ES-I3 (cell line): ENCODE measurements around the gene ROBO1.

Source experiments
- H3K36me3 ChIP-seq: 2 replicates; pipeline ENCODE4 v1.6.1; 2013; ENCODE audit warnings: mild to moderate bottlenecking, low read length, control low read depth, moderate library complexity; ENCODE audit not compliant: insufficient read depth
- H3K4me1 ChIP-seq: 2 replicates; pipeline ENCODE4 v1.6.1; 2013; ENCODE audit warnings: mild to moderate bottlenecking, control low read depth, low read length; ENCODE audit not compliant: insufficient read depth
- H3K9ac ChIP-seq: 2 replicates; pipeline ENCODE4 v1.6.1; 2013; ENCODE audit warnings: low read depth, mild to moderate bottlenecking, low read length, moderate library complexity
- H3K9me3 ChIP-seq: 2 replicates; pipeline ENCODE4 v1.6.1; 2013; ENCODE audit warnings: mild to moderate bottlenecking, low read length, moderate library complexity; ENCODE audit not compliant: control insufficient read depth, insufficient read depth

Gene ROBO1

GRCh38 chr3:79497447-79498111 is 270.2 kb downstream of the ROBO1 start:
- no peaks in the 10 kb centered on the region for H3K4me1 ChIP-seq
- H3K9me3 ChIP-seq, result no peaks in the 10 kb centered on the region
- H3K9ac ChIP-seq, result no peak overlapping the region
- no peaks in the 10 kb centered on the region for H3K36me3 ChIP-seq

GRCh38 chr3:79491029-79491641 is 276.7 kb downstream of the ROBO1 start:
- Histone ChIP-seq H3K4me1 (no peaks in the 10 kb centered on the region; the same call in 1 of the 2 replicates), H3K9ac (no peak overlapping the region), H3K36me3 (no peaks in the 10 kb centered on the region), H3K9me3 (no peaks in the 10 kb centered on the region)

GRCh38 chr3:79490165-79491028 is 277.4 kb downstream of the ROBO1 start:
- no peaks in the 10 kb centered on the region for H3K36me3 ChIP-seq
- H3K9ac ChIP-seq, result no peak overlapping the region
- H3K4me1 ChIP-seq, result no peaks in the 10 kb centered on the region; the same call in 1 of the 2 replicates
- no peaks in the 10 kb centered on the region for H3K9me3 ChIP-seq

GRCh38 chr3:79488407-79488806 is 279.4 kb downstream of the ROBO1 start:
- H3K9ac ChIP-seq, result no peak overlapping the region
- no peaks in the 10 kb centered on the region for H3K36me3 ChIP-seq

GRCh38 chr3:79480746-79481145 is 287.1 kb downstream of the ROBO1 start:
- no peaks in the 10 kb centered on the region for H3K36me3 ChIP-seq
- H3K4me1 ChIP-seq, result no peaks in the 10 kb centered on the region; the same call in 1 of the 2 replicates
- no peaks in the 10 kb centered on the region for H3K9me3 ChIP-seq
- H3K9ac ChIP-seq, result no peak overlapping the region

More at GRCh38 chr3:79488407-79488806, 279.4 kb downstream of the ROBO1 start:
- no peaks in the 10 kb centered on the region for H3K9me3 ChIP-seq
- H3K4me1 ChIP-seq, result no peaks in the 10 kb centered on the region; the same call in none of the 2 replicates

- H3K9me3 ChIP-seq, result no peaks in the 10 kb centered on the region
- no peaks in the 10 kb centered on the region for H3K4me1 ChIP-seq
- no peaks in the 10 kb centered on the region for H3K36me3 ChIP-seq
- H3K9ac ChIP-seq, result no peak overlapping the region
Measured at GRCh38 chr3:79478620-79479019, 289.2 kb downstream of the ROBO1 start.

- H3K9ac ChIP-seq, result no peak overlapping the region
- H3K4me1 ChIP-seq, result no peaks in the 10 kb centered on the region
- H3K36me3 ChIP-seq, result no peaks in the 10 kb centered on the region
Measured at GRCh38 chr3:79477242-79477641, 290.6 kb downstream of the ROBO1 start.

GRCh38 chr3:79473993-79474392 is 293.8 kb downstream of the ROBO1 start:
- H3K9ac ChIP-seq, result no peak overlapping the region
- no peaks in the 10 kb centered on the region for H3K4me1 ChIP-seq
- H3K36me3 ChIP-seq, result no peaks in the 10 kb centered on the region
- H3K9me3 ChIP-seq, result no peaks in the 10 kb centered on the region

More at GRCh38 chr3:79477242-79477641, 290.6 kb downstream of the ROBO1 start:
- no peaks in the 10 kb centered on the region for H3K9me3 ChIP-seq

- Histone ChIP-seq H3K9ac (no peak overlapping the region), H3K9me3 (no peaks in the 10 kb centered on the region), H3K4me1 (peaks cover 29% of the 10 kb centered on the region), H3K36me3 (no peaks in the 10 kb centered on the region)
Measured at GRCh38 chr3:79467721-79468120, 300.1 kb downstream of the ROBO1 start.

- Histone ChIP-seq H3K4me1 (peaks cover 3% of the 10 kb centered on the region; the same call in 1 of the 2 replicates), H3K36me3 (no peaks in the 10 kb centered on the region), H3K9ac (no peak overlapping the region), H3K9me3 (no peaks in the 10 kb centered on the region)
Measured at GRCh38 chr3:79461129-79461792, 306.5 kb downstream of the ROBO1 start.

- H3K36me3 ChIP-seq, result no peaks in the 10 kb centered on the region
- no peak overlapping the region for H3K9ac ChIP-seq
- H3K4me1 ChIP-seq, result no peaks in the 10 kb centered on the region
- no peaks in the 10 kb centered on the region for H3K9me3 ChIP-seq
Measured at GRCh38 chr3:79453600-79453999, 314.2 kb downstream of the ROBO1 start.

GRCh38 chr3:79436387-79436786 is 331.4 kb downstream of the ROBO1 start:
- Histone ChIP-seq H3K9me3 (no peaks in the 10 kb centered on the region), H3K36me3 (no peaks in the 10 kb centered on the region), H3K9ac (no peak overlapping the region), H3K4me1 (no peaks in the 10 kb centered on the region)

- Histone ChIP-seq H3K9ac (no peak overlapping the region), H3K4me1 (no peaks in the 10 kb centered on the region), H3K9me3 (no peaks in the 10 kb centered on the region), H3K36me3 (no peaks in the 10 kb centered on the region)
Measured at GRCh38 chr3:79427081-79427480, 340.7 kb downstream of the ROBO1 start.

- Histone ChIP-seq H3K9ac (no peak overlapping the region), H3K4me1 (no peaks in the 10 kb centered on the region), H3K36me3 (no peaks in the 10 kb centered on the region), H3K9me3 (no peaks in the 10 kb centered on the region)
Measured at GRCh38 chr3:79424811-79425210, 343.0 kb downstream of the ROBO1 start.
